HTR-8/SVneo (cell line): ENCODE measurements around the gene HPF1.
A peak's percentile ranks its signal among the peaks of the same experiment; 100 is the strongest.
"Not testable (repeated sequence)": the region's sequence is repeated elsewhere in the genome, so short reads cannot be mapped to it uniquely, and the experiment has no call there.

Experiments used
- DNase-seq: peaks from one replicate; pipeline ENCODE4 v3.0.0; 2011; ENCODE audit warnings: low spot score, mixed read lengths; ENCODE audit not compliant: insufficient read length
- FAIRE-seq: peaks from 2 replicates; lab custom pipeline; 2011; peaks lifted over from hg19 to GRCh38; lab: Jason Lieb, UNC

Gene HPF1

GRCh38 chr4:169744601-169745000 lies 13.1 kb downstream of the HPF1 start:
- DNase-seq (no peak), FAIRE-seq (no peak)

- no peak for FAIRE-seq
- DNase-seq: no peak
Measured at GRCh38 chr4:169741569-169741968, 16.2 kb downstream of the HPF1 start.

GRCh38 chr4:169738604-169739003 lies 19.1 kb downstream of the HPF1 start:
- not testable (repeated sequence) for FAIRE-seq, DNase-seq

GRCh38 chr4:169730564-169730963 lies 27.2 kb downstream of the HPF1 start:
- FAIRE-seq: no peak
- no peak for DNase-seq

- FAIRE-seq: no peak
- no peak for DNase-seq
Measured at GRCh38 chr4:169727616-169728015, 30.1 kb downstream of the HPF1 start.

- FAIRE-seq (peak; percentile 73), DNase-seq (no peak)
Measured at GRCh38 chr4:169724260-169724659, 33.5 kb downstream of the HPF1 start.

GRCh38 chr4:169723207-169723965 lies 34.4 kb downstream of the HPF1 start:
- DNase-seq: no peak
- no peak for FAIRE-seq

- FAIRE-seq: no peak
- DNase-seq: no peak
Measured at GRCh38 chr4:169720529-169720928, 37.2 kb downstream of the HPF1 start.

GRCh38 chr4:169716677-169717076 lies 41.1 kb downstream of the HPF1 start:
- no peak for DNase-seq
- no peak for FAIRE-seq

GRCh38 chr4:169715826-169716225 lies 41.9 kb downstream of the HPF1 start:
- no peak for FAIRE-seq
- DNase-seq: no peak

GRCh38 chr4:169707958-169708643 lies 49.6 kb downstream of the HPF1 start:
- DNase-seq (no peak), FAIRE-seq (no peak)

GRCh38 chr4:169698331-169698730 lies 59.4 kb downstream of the HPF1 start:
- DNase-seq (no peak), FAIRE-seq (no peak)

- DNase-seq: no peak
- FAIRE-seq: no peak
Measured at GRCh38 chr4:169690787-169691186, 67.0 kb downstream of the HPF1 start.

GRCh38 chr4:169689681-169690080 lies 68.1 kb downstream of the HPF1 start:
- FAIRE-seq (no peak), DNase-seq (no peak)

- DNase-seq: no peak
- no peak for FAIRE-seq
Measured at GRCh38 chr4:169682372-169683047, 75.2 kb downstream of the HPF1 start.
